ENCODE measurements around the gene MYH14. TPM values are rescaled to one million over a fixed set of nuclear protein-coding genes. Genes with fewer than 3 reads are reported as not detected.

MYH14 gene
- total RNA-seq, 1 donor from 2014 or later, result 1.6 TPM

- Histone ChIP-seq H3K4me1 (no peaks in the 10 kb centered on the region), H3F3A (ENCODE audit: low read depth) (no peaks in the 10 kb centered on the region), H3K4me2 (no peak overlapping the region), H3K27me3 (no peaks in the 10 kb centered on the region), H4K20me1 (ENCODE audit: low read depth) (no peaks in the 10 kb centered on the region), H3K79me2 (ENCODE audit: low read depth) (no peaks in the 10 kb centered on the region), H3K9ac (no peak overlapping the region), H3K36me3 (no peaks in the 10 kb centered on the region), H3K27ac (no peak overlapping the region), H3K9me3 (ENCODE audit: low read depth) (no peaks in the 10 kb centered on the region), H2AFZ (replicated peaks) (no peak overlapping the region), H3K4me3 (no peak overlapping the region)
- Mint-ChIP-seq H3K27me3 (ENCODE audit: insufficient read depth, low read depth) (no peaks in the 10 kb centered on the region), H3K27ac (no peak overlapping the region), H3K36me3 (no peaks in the 10 kb centered on the region), H3K9me3 (no peaks in the 10 kb centered on the region), H3K4me3 (no peak overlapping the region), H3K4me1 (peaks cover 3% of the 10 kb centered on the region)
- TF ChIP-seq EZH2 (IDR thresholded peaks at IDR 0.05) (no peak), EZH2phosphoT487 (IDR thresholded peaks at IDR 0.05) (no peak), CTCF (IDR thresholded peaks at IDR 0.05) (no peak)
- DNase-seq (ENCODE audit: low spot score), result no peak
Measured at GRCh38 chr19:50301607-50301971, 98.2 kb downstream of the MYH14 start.

GRCh38 chr19:50303558-50303957, 100.1 kb downstream of the MYH14 start:
- no peak overlapping the region for H3K27ac ChIP-seq
- no peak overlapping the region for H3K4me3 ChIP-seq
- no peaks in the 10 kb centered on the region for H3K9me3 Mint-ChIP-seq
- no peak for TF ChIP-seq EZH2phosphoT487 (IDR thresholded peaks at IDR 0.05)
- TF ChIP-seq CTCF (IDR thresholded peaks at IDR 0.05), result no peak
- H2AFZ ChIP-seq (replicated peaks), result no peak overlapping the region
- no peak overlapping the region for H3K4me3 Mint-ChIP-seq
- no peaks in the 10 kb centered on the region for H3K36me3 ChIP-seq
- no peaks in the 10 kb centered on the region for H3F3A ChIP-seq (ENCODE audit: low read depth)
- H3K9me3 ChIP-seq (ENCODE audit: low read depth), result no peaks in the 10 kb centered on the region
- DNase-seq (ENCODE audit: low spot score), result no peak
- H3K9ac ChIP-seq, result no peak overlapping the region
- H3K4me1 ChIP-seq, result no peaks in the 10 kb centered on the region
- no peak overlapping the region for H3K4me2 ChIP-seq
- H3K79me2 ChIP-seq (ENCODE audit: low read depth), result no peaks in the 10 kb centered on the region
- H3K27me3 Mint-ChIP-seq (ENCODE audit: insufficient read depth, low read depth), result peaks cover 8% of the 10 kb centered on the region
- no peaks in the 10 kb centered on the region for H3K4me1 Mint-ChIP-seq
- no peaks in the 10 kb centered on the region for H3K36me3 Mint-ChIP-seq
- H3K27me3 ChIP-seq, result no peaks in the 10 kb centered on the region
- H4K20me1 ChIP-seq (ENCODE audit: low read depth), result no peaks in the 10 kb centered on the region
- no peak overlapping the region for H3K27ac Mint-ChIP-seq

- H3K4me3 ChIP-seq, result no peak overlapping the region
- H3K4me1 Mint-ChIP-seq, result peaks cover 19% of the 10 kb centered on the region
- peaks cover 30% of the 10 kb centered on the region for H3K27me3 Mint-ChIP-seq (ENCODE audit: insufficient read depth, low read depth)
- no peak overlapping the region for H3K4me2 ChIP-seq
- no peak overlapping the region for H3K27ac ChIP-seq
- H3K27ac Mint-ChIP-seq, result no peak overlapping the region
- no peaks in the 10 kb centered on the region for H3K36me3 ChIP-seq
- no peak for DNase-seq (ENCODE audit: low spot score)
- no peak overlapping the region for H3K4me3 Mint-ChIP-seq
- no peaks in the 10 kb centered on the region for H3K9me3 Mint-ChIP-seq
- peaks cover 2% of the 10 kb centered on the region for H3K4me1 ChIP-seq
- H3F3A ChIP-seq (ENCODE audit: low read depth), result peaks cover 24% of the 10 kb centered on the region
- no peaks in the 10 kb centered on the region for H3K79me2 ChIP-seq (ENCODE audit: low read depth)
- no peak for TF ChIP-seq CTCF (IDR thresholded peaks at IDR 0.05)
- no peak for TF ChIP-seq EZH2phosphoT487 (IDR thresholded peaks at IDR 0.05)
- TF ChIP-seq EZH2 (IDR thresholded peaks at IDR 0.05), result no peak
- H3K9me3 ChIP-seq (ENCODE audit: low read depth), result no peaks in the 10 kb centered on the region
- H4K20me1 ChIP-seq (ENCODE audit: low read depth), result peaks cover 5% of the 10 kb centered on the region
- H3K9ac ChIP-seq, result no peak overlapping the region
- H3K27me3 ChIP-seq, result peaks cover 41% of the 10 kb centered on the region
- no peaks in the 10 kb centered on the region for H3K36me3 Mint-ChIP-seq
- H2AFZ ChIP-seq (replicated peaks), result no peak overlapping the region
Measured at GRCh38 chr19:50308991-50309390, 105.6 kb downstream of the MYH14 start.

Measured in neural progenitor cell (in vitro differentiated cells).